Breast epithelium (tissue), 3 donors: ENCODE data around the gene PCBD2.

ENCODE experiments used
- POLR2A ChIP-seq: fragments of 450-650 bp; IDR thresholded peaks from one replicate; pipeline ENCODE4 v1.6.1; 2016; ENCODE audit warnings: antibody characterized with exemption, mild to moderate bottlenecking, moderate library complexity
- POLR2AphosphoS5 ChIP-seq, 3 donors: sonication (generic); formaldehyde crosslinking; IDR thresholded peaks; one replicate each; pipeline ENCODE4 v1.6.1; 2017; ENCODE audit warnings: antibody characterized with exemption in 3 of 3
- TF ChIP-seq, protein P1 (sequence below), 3 donors: fragments of 450-650 bp; IDR thresholded peaks; one replicate each; pipeline ENCODE4 v1.5.1; 2016 to 2017; ENCODE audit warnings: antibody characterized with exemption in 3 of 3, mild to moderate bottlenecking in 3 of 3, moderate library complexity in 3 of 3

DNA sequence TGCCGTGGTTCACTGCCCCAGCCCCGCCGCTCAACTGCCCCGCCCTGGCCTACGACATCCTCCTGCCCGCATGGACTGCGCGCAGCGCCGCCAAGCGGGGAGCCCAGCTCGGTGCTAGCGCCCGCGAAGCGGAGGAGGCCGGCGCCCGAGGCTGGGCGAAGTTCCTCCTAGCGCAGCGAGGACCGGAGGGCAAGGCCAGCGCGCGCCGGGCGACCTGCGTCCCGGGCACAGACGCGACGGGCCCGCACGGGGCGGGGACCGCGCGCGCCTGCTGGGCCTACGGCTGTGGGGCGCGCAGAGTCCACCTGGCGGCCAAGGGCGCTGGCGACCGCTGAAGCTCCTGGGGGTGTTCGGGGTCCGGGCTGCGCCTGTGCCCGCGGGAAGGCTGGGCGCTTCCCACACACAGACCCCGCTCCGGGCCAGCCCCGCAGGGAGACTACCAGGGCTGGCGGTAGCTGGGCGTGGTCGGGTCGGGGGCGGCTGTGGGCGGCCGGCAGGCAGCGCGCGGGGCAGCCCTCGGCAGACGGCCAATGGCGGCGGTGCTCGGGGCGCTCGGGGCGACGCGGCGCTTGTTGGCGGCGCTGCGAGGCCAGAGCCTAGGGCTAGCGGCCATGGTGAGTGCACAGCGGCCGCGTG, at the start of gene PCBD2:
- TF ChIP-seq, protein P1, sequence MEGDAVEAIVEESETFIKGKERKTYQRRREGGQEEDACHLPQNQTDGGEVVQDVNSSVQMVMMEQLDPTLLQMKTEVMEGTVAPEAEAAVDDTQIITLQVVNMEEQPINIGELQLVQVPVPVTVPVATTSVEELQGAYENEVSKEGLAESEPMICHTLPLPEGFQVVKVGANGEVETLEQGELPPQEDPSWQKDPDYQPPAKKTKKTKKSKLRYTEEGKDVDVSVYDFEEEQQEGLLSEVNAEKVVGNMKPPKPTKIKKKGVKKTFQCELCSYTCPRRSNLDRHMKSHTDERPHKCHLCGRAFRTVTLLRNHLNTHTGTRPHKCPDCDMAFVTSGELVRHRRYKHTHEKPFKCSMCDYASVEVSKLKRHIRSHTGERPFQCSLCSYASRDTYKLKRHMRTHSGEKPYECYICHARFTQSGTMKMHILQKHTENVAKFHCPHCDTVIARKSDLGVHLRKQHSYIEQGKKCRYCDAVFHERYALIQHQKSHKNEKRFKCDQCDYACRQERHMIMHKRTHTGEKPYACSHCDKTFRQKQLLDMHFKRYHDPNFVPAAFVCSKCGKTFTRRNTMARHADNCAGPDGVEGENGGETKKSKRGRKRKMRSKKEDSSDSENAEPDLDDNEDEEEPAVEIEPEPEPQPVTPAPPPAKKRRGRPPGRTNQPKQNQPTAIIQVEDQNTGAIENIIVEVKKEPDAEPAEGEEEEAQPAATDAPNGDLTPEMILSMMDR (IDR thresholded peaks at IDR 0.05), result peak; percentile 50 to 83 (median 83)
- TF ChIP-seq POLR2AphosphoS5 (IDR thresholded peaks at IDR 0.05) (peak; percentile 53 to 64 (median 62)), POLR2A (no peak)
